MM.1S (cell line): ENCODE results near the gene SMC3.
"Not testable (repeated sequence)": the region's sequence is repeated elsewhere in the genome, so short reads cannot be mapped to it uniquely, and the experiment has no call there.

Source experiments
- CTCF ChIP-seq: fragments of 300-600 bp; sonication (generic); IDR thresholded peaks from 2 replicates; pipeline ENCODE4 v1.5.1; 2016; ENCODE audit warnings: antibody characterized with exemption, low read length, mixed read lengths
- EZH2 ChIP-seq: fragments of 300-600 bp; sonication (generic); optimal IDR thresholded peaks from 2 replicates; pipeline ENCODE3; 2017; ENCODE audit warnings: low read depth, mild to moderate bottlenecking, antibody characterized with exemption, low read length, mixed read lengths

DNA sequence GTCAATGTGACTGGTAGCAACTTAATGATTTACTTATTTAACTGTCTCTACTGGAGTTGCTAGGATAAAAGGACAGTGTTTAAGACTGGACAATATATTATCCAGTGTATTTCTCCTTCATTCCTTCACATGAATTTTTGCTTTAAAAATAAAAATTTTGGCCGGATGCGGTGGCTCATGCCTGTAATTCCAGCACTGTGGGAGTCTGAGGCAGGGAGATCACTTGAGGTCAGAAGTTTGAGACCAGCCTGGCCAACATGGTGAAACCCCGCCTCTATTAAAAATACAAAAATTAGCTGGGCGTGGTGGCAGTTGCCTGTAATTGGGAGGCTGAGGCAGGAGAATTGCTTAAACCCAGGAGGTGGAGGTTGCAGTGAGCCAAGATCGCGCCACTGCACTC, 71.6 kb downstream of the SMC3 start:
- not testable (repeated sequence) for TF ChIP-seq CTCF, EZH2
